ENCODE results near the gene TXNRD1.

The TXNRD1 gene

GRCh38 chr12:104358353-104359003, 142.9 kb downstream of the TXNRD1 start:
- H3K4me3 ChIP-seq (replicated peaks; ENCODE audit: low read depth, low read length) = no peak overlapping the region
- DNase-seq (ENCODE audit: low read depth) = peak; percentile 76
- TF ChIP-seq, protein P1, sequence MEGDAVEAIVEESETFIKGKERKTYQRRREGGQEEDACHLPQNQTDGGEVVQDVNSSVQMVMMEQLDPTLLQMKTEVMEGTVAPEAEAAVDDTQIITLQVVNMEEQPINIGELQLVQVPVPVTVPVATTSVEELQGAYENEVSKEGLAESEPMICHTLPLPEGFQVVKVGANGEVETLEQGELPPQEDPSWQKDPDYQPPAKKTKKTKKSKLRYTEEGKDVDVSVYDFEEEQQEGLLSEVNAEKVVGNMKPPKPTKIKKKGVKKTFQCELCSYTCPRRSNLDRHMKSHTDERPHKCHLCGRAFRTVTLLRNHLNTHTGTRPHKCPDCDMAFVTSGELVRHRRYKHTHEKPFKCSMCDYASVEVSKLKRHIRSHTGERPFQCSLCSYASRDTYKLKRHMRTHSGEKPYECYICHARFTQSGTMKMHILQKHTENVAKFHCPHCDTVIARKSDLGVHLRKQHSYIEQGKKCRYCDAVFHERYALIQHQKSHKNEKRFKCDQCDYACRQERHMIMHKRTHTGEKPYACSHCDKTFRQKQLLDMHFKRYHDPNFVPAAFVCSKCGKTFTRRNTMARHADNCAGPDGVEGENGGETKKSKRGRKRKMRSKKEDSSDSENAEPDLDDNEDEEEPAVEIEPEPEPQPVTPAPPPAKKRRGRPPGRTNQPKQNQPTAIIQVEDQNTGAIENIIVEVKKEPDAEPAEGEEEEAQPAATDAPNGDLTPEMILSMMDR (IDR thresholded peaks at IDR 0.05; ENCODE audit: low read length, missing control alignments) = peak; percentile 80

- no peak overlapping the region for H3K4me3 ChIP-seq (replicated peaks; ENCODE audit: low read depth, low read length)
- DNase-seq (ENCODE audit: low read depth) = no peak
- TF ChIP-seq, protein P1 (IDR thresholded peaks at IDR 0.05; ENCODE audit: low read length, missing control alignments) = no peak
These were observed 143.6 kb downstream of the TXNRD1 start for GRCh38 chr12:104359216-104359615.

GRCh38 chr12:104360157-104360556, 144.6 kb downstream of the TXNRD1 start:
- TF ChIP-seq, protein P1 (IDR thresholded peaks at IDR 0.05; ENCODE audit: low read length, missing control alignments) = no peak
- peak; percentile 56 for DNase-seq (ENCODE audit: low read depth)
- no peak overlapping the region for H3K4me3 ChIP-seq (replicated peaks; ENCODE audit: low read depth, low read length)

DNA sequence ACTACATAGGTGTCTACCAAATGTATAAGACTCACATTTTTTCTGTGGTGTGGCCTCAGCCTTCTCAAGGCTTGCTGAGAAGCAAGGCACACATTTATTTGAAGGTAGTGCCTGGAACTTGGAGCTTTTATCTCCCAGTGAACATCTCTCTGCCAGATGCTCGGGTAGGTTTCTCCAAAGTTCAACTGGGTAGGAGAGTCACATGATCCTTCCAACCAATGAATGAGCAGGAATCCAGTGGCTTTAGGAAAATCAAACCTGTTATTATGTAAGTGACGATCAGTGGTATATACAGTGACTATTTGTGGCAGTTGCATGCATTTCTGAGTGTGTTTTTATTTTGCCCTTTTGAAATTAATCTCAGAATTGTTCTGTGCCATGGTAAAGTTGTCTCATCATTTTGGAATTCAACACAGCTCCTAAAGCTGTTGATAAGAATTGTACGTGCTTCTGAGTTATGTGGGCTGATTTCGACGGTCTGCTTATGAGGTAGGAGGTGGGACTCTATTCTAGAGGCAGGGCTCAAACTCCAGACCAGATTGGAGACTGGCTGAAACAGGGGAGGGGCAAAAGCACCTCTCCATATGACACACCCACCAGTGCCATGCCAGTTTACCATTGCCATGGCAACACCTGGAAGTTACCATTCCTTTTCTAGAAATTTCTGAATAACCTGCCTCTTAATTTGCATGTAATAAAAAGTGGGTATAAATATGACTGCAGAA, 145.6 kb downstream of the TXNRD1 start:
- TF ChIP-seq, protein P1 (IDR thresholded peaks at IDR 0.05; ENCODE audit: low read length, missing control alignments) = no peak
- DNase-seq (ENCODE audit: low read depth) = peak; percentile 79

DNA sequence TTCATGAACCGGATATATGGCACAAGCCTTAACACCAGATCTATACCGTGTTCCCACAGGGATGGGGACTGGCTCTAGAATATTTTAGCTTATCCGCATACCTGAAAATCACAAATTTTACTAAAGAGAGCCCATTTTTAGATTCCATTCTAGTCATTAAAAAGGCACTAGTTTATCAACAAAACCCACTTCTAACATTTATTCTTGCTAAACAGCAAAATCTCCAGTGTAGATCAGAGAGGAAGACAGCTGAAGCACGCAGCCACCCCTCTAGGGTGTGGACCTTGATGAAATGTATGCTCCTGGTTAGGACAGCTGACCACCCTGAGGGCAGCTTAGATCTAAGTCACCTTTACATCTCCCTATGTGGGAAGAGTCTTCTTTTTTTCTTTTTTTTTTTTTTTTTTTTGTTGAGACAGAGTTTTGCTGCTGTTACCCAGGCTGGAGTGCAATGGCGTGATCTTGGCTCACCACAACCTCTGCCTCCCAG, 150.4 kb downstream of the TXNRD1 start:
- TF ChIP-seq, protein P1 (IDR thresholded peaks at IDR 0.05; ENCODE audit: low read length, missing control alignments) = no peak
- H3K4me3 ChIP-seq (replicated peaks; ENCODE audit: low read depth, low read length) = no peak overlapping the region
- no peak for DNase-seq (ENCODE audit: low read depth)

More for the DNA sequence above, 145.6 kb downstream of the TXNRD1 start:
- H3K4me3 ChIP-seq (replicated peaks; ENCODE audit: low read depth, low read length) = no peak overlapping the region

DNA sequence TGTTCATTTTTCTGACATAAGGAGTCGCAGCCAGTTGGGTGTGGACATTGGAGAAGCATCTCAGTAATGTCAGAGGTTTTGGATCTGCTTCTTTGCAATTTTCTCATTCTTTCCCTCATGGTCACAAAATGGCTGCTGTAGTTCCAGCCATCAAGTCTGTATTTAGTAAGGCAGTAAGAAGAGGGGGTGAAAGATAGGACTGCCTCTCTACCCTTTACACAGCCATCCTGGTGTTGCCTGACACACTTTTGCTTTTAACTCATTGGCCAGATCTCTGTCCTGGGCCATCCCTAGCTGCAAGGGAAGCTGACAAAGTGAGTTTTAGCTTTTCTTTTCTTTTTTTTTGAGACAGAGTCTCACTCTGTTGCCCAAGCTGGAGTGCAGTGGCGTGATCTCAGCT, 154.1 kb downstream of the TXNRD1 start:
- no peak for DNase-seq (ENCODE audit: low read depth)
- TF ChIP-seq, protein P1 (IDR thresholded peaks at IDR 0.05; ENCODE audit: low read length, missing control alignments) = no peak

More for the DNA sequence above, 154.1 kb downstream of the TXNRD1 start:
- H3K4me3 ChIP-seq (replicated peaks; ENCODE audit: low read depth, low read length) = no peak overlapping the region
